Esophagus squamous epithelium (tissue), 5 donors: ENCODE measurements around the gene SELE. TPM values are rescaled to one million over a fixed set of nuclear protein-coding genes. Genes with fewer than 3 reads are reported as not detected.

Experiments used
- DNase-seq: peaks from one replicate; lab custom pipeline; 2025; lab: John Stamatoyannopoulos, UW
- H3K27ac ChIP-seq, 4 donors: fragments of 200-600 bp; sonication (generic); one replicate each; pipeline ENCODE4 v1.5.1; 2016 to 2019; ENCODE audit warnings: mild to moderate bottlenecking in 1 of 4
- H3K27me3 ChIP-seq, 4 donors: fragments of 200-600 bp; sonication (generic); 1 replicate in 3 of 4; 2 replicates in 1 of 4; pipeline versions ENCODE4 v1.5.1 to v1.6.0; 2017 to 2021; ENCODE audit warnings: antibody characterized with exemption in 1 of 4
- H3K36me3 ChIP-seq, 3 donors: fragments of 200-600 bp; sonication (generic); one replicate each; pipeline ENCODE4 v1.5.1; 2016 to 2019
- H3K4me1 ChIP-seq, 3 donors: fragments of 200-600 bp; sonication (generic); one replicate each; pipeline ENCODE4 v1.5.1; 2017 to 2019
- H3K4me3 ChIP-seq, 4 donors: fragments of 200-600 bp; sonication (generic); 1 replicate in 3 of 4; 2 replicates in 1 of 4; pipeline ENCODE4 v1.5.1; 2016 to 2019; ENCODE audit warnings: mild to moderate bottlenecking in 2 of 4, moderate library complexity in 1 of 4
- H3K9me3 ChIP-seq, 3 donors: fragments of 200-600 bp; sonication (generic); one replicate each; pipeline ENCODE4 v1.5.1; 2016 to 2019
- POLR2A ChIP-seq, 4 donors: fragments of 450-650 bp; IDR thresholded peaks; one replicate each; pipeline ENCODE4 v1.6.1; 2017; ENCODE audit warnings: antibody characterized with exemption in 4 of 4, mild to moderate bottlenecking in 4 of 4, moderate library complexity in 3 of 4
- WGBS, 2 donors: methylation state at CpG; one replicate each; pipeline ENCODE4 v1.1.5; 2018; 5-methylcytosine and 5-hydroxymethylcytosine counted together
- intact Hi-C: fragments of 100-400 bp; cut with DNase I; formaldehyde crosslinking; loops from one replicate; pipeline ENCODE4 v1.15.0; 2022
- total RNA-seq, 4 donors: library from RNA; depleted of rRNA; stranded (reverse); fragments of >200 nt; gene quantifications; one replicate each; pipeline ENCODE4 v1.1.0, GENCODE V29; 2016
- TF ChIP-seq, protein P1 (sequence below), 6 experiments: fragments of 450-650 bp in 4 of 6; fragments of 200-600 bp in 2 of 6; sonication (generic) in 2 of 6; IDR thresholded peaks; one replicate each; pipeline ENCODE4 v1.5.1; 2016 to 2019; ENCODE audit warnings: antibody characterized with exemption in 6 of 6, mild to moderate bottlenecking in 4 of 6, moderate library complexity in 4 of 6
- donor health status: DM: yes; HTN: yes; CAD: no.

The SELE gene
- total RNA-seq, 4 donors from 2014 or later, result 1.2 to 2.6 (median 1.7) TPM; not detected in 1

DNA sequence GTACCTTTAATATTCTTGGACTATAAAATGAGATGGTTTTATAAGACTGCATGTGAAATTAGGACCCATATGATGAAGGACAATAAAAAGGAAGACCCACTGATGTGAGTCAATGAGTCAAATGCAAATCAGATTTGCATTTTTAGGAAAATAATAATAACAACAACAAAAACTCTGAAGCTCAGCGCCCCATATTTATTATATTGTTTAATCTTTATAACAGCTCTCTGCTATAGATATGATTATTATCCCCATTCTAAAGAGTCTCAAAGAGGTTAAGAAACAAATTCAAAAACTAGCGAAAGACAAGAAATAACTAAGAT, 21.6 kb downstream of the SELE start:
- WGBS, 2 donors, result 87 to 90% methylated on average over 2 of the region's 2 CpGs
- no peak for TF ChIP-seq POLR2A (IDR thresholded peaks at IDR 0.05)
- TF ChIP-seq, protein P1, sequence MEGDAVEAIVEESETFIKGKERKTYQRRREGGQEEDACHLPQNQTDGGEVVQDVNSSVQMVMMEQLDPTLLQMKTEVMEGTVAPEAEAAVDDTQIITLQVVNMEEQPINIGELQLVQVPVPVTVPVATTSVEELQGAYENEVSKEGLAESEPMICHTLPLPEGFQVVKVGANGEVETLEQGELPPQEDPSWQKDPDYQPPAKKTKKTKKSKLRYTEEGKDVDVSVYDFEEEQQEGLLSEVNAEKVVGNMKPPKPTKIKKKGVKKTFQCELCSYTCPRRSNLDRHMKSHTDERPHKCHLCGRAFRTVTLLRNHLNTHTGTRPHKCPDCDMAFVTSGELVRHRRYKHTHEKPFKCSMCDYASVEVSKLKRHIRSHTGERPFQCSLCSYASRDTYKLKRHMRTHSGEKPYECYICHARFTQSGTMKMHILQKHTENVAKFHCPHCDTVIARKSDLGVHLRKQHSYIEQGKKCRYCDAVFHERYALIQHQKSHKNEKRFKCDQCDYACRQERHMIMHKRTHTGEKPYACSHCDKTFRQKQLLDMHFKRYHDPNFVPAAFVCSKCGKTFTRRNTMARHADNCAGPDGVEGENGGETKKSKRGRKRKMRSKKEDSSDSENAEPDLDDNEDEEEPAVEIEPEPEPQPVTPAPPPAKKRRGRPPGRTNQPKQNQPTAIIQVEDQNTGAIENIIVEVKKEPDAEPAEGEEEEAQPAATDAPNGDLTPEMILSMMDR (IDR thresholded peaks at IDR 0.05), result no peak
- no peak overlapping the region for H3K27ac ChIP-seq
- no peak for DNase-seq
- H3K4me1 ChIP-seq, result no peaks in the 10 kb centered on the region
- intact Hi-C loops, result no loop called here
- no peak overlapping the region for H3K4me3 ChIP-seq
- no peaks in the 10 kb centered on the region for H3K9me3 ChIP-seq
- H3K27me3 ChIP-seq, result no peaks in the 10 kb centered on the region
- H3K36me3 ChIP-seq, result no peaks in the 10 kb centered on the region

DNA sequence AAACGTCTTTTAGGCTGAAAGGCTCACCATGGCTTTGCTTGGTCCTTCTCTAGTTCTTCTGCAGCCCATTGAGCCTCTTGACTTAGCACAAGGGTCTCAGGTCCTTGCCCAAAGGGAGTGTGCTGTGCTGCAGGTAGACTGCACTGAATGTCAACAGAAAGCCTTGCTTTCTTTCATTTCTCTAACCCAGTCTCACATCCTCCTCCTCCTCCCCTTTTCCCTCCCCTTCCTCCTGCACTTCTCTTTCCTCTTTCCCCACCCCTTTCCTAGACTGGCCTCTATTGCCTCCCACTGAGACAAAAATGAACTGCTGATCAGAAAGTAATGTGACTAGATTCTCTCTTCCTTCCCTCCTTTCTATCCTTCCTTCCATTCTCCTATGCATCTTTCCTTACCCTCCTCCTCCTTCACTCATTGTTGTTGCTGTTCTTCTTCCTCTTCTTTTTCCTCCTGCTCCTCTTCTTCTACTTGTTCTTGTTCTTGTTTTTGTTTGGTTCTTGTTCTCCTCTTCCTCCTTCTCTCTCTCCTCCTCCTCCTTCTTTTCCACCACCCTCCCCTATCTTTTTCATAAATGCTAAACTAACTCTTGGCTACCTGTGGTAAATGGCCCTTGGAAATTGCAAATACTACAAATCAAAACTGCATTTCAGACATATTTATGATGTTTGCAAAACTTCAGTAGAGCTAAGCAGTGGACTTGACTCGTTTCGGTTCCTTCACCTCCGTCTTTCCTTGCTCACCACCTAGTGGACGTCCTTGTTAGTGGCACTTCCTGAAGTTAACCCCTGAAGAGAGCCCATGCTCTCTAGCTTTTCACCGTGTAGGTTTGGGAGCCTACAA, 22.2 kb downstream of the SELE start, which contains the start of gene SELL:
Gene SELL, minus strand, starts transcription at position 152 of the 840 bp plus-strand sequence. Its CDS starts 122 bp downstream, at position 30.
- no peak for DNase-seq
- H3K27me3 ChIP-seq, result no peaks in the 10 kb centered on the region
- no peaks in the 10 kb centered on the region for H3K4me1 ChIP-seq
- peak within 1 kb of the TSS in 2 of 4 donors; percentile 12 to 50 for H3K4me3 ChIP-seq
- intact Hi-C loops, result no loop called here
- 5 to 7% methylated on average over 6 of the region's 6 CpGs for WGBS, 2 donors
- no peaks in the 10 kb centered on the region for H3K36me3 ChIP-seq
- H3K27ac ChIP-seq, result no peak within 1 kb of the TSS
- TF ChIP-seq, protein P1 (IDR thresholded peaks at IDR 0.05), result peak; percentile 27 to 78 (median 66)
- TF ChIP-seq POLR2A (IDR thresholded peaks at IDR 0.05), result peak in 1 of 4 donors; percentile 55
- no peaks in the 10 kb centered on the region for H3K9me3 ChIP-seq

GRCh38 chr1:169708647-169709046, 25.2 kb downstream of the SELE start:
- intact Hi-C loops, result no loop called here
- Histone ChIP-seq H3K4me3 (no peak overlapping the region), H3K9me3 (no peaks in the 10 kb centered on the region), H3K27ac (no peak overlapping the region), H3K4me1 (no peaks in the 10 kb centered on the region), H3K36me3 (no peaks in the 10 kb centered on the region), H3K27me3 (no peaks in the 10 kb centered on the region)
- TF ChIP-seq, protein P1 (IDR thresholded peaks at IDR 0.05), result no peak
- no peak for TF ChIP-seq POLR2A (IDR thresholded peaks at IDR 0.05)
- DNase-seq, result no peak
- WGBS, 2 donors, result 60 to 94% methylated on average over 2 to 3 of the region's 3 CpGs

GRCh38 chr1:169707912-169708604, 25.8 kb downstream of the SELE start:
- H3K4me3 ChIP-seq, result no peak overlapping the region
- intact Hi-C loops, result no loop called here

More at GRCh38 chr1:169707912-169708604, 25.8 kb downstream of the SELE start:
- Histone ChIP-seq H3K27ac (no peak overlapping the region), H3K36me3 (no peaks in the 10 kb centered on the region), H3K27me3 (no peaks in the 10 kb centered on the region), H3K4me1 (no peaks in the 10 kb centered on the region), H3K9me3 (no peaks in the 10 kb centered on the region)
- TF ChIP-seq, protein P1 (IDR thresholded peaks at IDR 0.05), result no peak
- TF ChIP-seq POLR2A (IDR thresholded peaks at IDR 0.05), result no peak
- WGBS, 2 donors, result 64 to 72% methylated on average over 8 to 9 of the region's 9 CpGs
- no peak for DNase-seq
